Hematopoietic multipotent progenitor cell treated with erythropoietin and hydrocortisone succinate and interleukin-3 and kit ligand, for 17 days (in vitro differentiated cells): ENCODE results near the gene BSDC1.

Experiments
- DNase-seq: peaks from one replicate; pipeline ENCODE4 v3.0.0-alpha.2; 2015; ENCODE audit warnings: low spot score

BSDC1 gene

GRCh38 chr1:32336963-32337675, 57.1 kb downstream of the BSDC1 start:
- DNase-seq: no peak

DNA sequence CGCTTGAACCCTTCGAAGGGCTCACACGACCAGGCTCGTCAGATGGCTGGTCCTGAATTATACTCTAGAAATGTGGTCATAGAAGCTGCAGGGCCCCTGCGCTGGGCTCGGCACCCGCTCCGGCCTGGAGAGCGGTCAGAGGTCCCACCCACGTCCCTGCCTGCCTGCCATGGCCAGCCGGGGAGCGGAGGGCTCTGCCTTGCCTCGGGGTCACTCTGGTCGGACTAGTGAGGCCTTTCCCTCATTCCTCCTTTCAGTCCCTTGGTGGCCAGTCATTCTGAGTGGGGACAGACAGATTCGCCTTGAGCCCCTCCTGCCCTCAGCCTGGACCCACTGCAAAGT, 57.7 kb downstream of the BSDC1 start:
- no peak for DNase-seq

- DNase-seq: peak; percentile 42
These were observed 58.3 kb downstream of the BSDC1 start, which contains the start of gene MARCKSL1 for GRCh38 chr1:32335790-32336590. Gene MARCKSL1 (minus strand): TSS chr1:32336233. CDS start chr1:32336033, 200 bp downstream.

- no peak for DNase-seq
These were observed 58.8 kb downstream of the BSDC1 start for GRCh38 chr1:32335535-32335789.

DNA sequence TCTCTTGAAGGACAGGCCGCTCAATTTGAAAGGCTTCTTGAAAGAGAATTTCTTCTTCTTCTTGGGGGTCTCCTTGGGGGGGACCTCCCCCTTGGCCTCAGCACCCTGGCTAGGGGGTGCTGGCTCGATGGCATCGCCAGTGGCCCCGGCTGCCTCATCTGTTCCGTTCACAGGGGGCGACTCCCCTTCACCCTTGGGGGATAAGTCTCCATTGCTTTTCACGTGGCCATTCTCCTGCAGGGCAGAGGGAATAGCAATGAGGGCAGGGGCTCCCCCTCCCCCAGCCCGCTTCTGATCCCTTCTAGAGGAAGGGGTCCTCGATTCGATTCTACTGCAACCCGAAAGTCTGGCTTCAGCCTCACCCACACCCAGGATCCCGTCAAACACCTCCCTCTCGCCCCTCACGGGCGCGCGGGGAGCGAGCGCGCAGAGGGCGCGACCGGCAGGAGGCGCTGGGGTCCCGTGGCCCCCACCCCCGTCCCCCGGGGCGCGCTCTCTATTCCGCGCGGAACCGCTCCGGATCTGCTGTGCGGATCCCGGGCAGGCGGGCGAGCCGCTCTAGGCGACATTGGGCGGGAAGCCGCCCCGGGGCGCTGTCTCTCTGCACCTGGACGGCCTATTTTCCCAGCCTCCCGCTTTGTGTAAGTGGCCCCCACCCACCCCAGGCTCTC, 59.2 kb downstream of the BSDC1 start:
- no peak for DNase-seq

DNA sequence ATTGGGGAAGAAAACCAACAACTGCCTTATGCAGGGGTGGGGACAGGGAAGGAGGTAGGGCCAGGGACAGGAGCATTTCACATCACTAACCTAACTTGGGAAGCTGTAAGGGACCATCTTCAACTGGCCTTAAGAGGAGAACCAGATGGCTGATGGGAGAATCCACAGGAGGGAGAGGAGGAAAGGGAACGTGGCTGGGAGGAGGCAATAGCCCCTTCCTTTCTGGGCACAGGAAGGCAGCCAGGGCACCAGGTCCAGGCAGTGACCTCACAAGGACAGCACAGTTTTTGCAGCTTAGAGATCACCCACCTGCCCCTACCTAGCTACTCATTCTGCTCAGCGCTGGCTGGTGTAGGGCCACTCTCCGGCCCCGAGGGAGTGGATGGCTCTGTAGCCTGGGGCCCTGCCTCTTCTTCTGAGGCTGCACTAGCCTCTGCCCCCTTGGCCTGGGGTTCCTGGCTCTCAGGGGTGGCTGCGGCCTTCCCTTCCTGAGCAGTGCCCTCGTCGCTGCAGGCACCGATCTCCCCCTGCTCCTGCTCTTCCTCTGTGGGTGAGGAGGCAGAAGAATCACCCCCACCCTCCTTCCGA, 59.9 kb downstream of the BSDC1 start:
- no peak for DNase-seq

DNA sequence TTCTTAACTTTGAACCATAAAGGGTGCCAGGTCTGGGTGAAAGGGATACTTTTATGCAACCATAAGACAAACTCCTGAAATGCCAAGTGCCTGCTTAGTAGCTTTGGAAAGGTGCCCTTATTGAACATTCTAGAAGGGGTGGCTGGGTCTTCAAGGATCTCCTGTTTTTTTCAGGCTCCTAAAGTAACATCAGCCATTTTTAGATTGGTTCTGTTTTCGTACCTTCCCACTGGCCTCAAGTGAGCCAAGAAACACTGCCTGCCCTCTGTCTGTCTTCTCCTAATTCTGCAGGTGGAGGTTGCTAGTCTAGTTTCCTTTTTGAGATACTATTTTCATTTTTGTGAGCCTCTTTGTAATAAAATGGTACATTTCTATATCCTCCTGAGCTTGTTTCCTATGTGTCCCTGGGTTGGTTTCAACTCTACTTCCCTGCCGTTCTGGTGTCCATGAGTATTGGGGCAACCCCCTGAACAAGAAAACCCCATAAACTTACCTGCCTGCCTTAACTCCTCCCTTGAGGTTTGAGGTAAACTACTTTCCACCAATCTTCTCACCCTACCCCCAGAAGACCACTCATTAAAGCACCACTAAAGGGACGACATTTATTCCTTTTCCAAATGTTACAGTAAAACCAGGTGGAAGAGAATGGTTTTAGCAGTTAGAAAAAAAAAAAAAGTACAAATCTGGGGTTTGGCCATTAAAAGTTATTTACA, 60.8 kb downstream of the BSDC1 start:
- no peak for DNase-seq

GRCh38 chr1:32332290-32333079, 61.8 kb downstream of the BSDC1 start:
- DNase-seq: no peak

DNA sequence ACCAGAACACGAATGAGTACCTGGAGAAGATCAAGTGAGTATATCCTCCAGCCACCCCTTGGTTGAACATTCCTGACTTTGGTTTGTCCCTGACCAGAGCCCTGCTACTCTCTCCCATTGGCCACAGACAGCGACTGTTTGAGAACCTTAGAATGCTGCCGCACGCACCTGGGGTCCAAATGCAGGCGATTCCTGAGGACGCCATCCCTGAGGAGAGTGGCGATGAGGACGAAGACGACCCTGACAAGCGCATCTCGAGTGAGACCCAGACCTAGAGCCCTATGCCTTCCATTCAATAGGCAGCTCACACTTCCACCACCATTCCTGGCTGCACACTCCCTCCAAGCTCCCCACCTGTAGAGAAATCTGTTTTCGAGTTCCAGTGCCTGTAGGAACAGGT, 62.7 kb downstream of the BSDC1 start:
- no peak for DNase-seq

GRCh38 chr1:32330558-32331151, 63.6 kb downstream of the BSDC1 start:
- DNase-seq: no peak

DNA sequence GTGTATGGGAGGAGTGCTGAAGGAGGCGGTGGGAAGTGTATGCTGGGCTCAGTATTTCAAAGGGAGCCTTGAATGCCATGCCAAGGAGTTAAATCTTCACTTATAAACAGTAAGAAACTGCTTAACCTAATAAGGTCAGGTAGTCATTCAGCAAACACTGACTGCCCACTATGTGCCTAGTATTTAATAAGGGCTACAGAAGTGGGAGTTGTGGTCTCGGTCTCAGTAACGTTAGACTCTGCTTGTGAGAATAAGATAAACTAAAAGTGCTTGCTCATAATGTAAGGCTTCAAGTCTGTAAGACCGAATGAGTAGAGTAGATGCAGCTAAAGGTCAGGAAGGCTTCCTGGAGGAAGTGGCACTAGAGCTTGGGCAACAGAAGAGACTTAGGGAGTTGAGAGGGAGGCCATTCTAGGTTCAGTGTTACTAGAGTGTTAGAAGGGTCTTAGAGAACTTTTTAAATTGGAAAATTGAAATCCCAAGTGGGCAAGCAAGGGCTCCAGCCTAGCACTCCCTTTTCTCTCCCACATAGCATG, 64.2 kb downstream of the BSDC1 start:
- DNase-seq: no peak

DNA sequence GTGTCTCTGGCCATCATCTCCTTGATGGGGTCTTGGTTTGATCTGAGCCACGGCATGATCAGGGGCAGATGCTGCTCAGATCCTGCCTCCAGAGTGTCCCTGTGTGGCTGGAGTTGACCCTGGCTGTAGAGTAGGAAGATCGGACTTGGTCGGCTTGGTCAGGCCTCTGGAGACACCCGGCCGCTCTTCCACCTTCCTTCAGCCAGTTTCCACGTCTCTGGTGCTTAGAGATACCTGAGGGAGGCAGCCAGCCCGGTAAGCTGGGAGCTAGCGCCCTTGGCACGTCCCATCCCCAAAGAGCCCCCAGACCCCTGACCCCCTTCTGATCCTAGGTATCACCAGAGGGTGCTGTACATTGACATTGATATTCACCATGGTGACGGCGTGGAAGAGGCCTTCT, 67.0 kb downstream of the BSDC1 start:
- no peak for DNase-seq

GRCh38 chr1:32321712-32322291, 72.4 kb downstream of the BSDC1 start:
- no peak for DNase-seq

- no peak for DNase-seq
These were observed 75.9 kb downstream of the BSDC1 start for GRCh38 chr1:32318127-32318869.

- DNase-seq: no peak
These were observed 77.4 kb downstream of the BSDC1 start for GRCh38 chr1:32316903-32317277.
